ENCODE results near the gene NT5M. TPM values are rescaled to one million over a fixed set of nuclear protein-coding genes. Genes with fewer than 3 reads are reported as not detected.

NT5M gene
- total and polyA plus RNA-seq, 2 donors (not counting 1 experiment from before 2014, with no cell fraction given): 0.37 to 1.2 TPM

DNA sequence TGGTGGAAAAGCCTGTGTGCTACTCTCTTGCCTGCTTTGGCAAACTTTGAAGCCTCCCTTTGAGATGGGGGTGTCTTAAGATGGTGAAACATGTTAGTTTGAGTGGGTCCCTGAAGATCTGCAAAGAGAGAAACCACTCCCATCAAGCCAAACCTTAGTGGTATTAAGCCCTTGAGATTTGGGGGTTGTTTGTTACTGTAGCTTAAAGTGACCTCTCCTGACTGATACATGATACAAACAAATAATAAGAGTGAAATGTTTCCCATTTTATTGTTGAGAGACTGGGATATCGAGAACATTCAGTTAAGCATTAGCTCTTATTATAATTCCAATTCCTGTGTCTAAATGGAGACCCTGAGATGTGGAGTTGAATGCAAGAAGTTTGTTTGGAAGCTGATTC, 63.1 kb downstream of the NT5M start:
- no peak for DNase-seq (ENCODE audit: low read depth in 2 of 2)
- H3K4me2 ChIP-seq (ENCODE audit: extremely low read depth, insufficient read depth, low read length): no peak overlapping the region

DNA sequence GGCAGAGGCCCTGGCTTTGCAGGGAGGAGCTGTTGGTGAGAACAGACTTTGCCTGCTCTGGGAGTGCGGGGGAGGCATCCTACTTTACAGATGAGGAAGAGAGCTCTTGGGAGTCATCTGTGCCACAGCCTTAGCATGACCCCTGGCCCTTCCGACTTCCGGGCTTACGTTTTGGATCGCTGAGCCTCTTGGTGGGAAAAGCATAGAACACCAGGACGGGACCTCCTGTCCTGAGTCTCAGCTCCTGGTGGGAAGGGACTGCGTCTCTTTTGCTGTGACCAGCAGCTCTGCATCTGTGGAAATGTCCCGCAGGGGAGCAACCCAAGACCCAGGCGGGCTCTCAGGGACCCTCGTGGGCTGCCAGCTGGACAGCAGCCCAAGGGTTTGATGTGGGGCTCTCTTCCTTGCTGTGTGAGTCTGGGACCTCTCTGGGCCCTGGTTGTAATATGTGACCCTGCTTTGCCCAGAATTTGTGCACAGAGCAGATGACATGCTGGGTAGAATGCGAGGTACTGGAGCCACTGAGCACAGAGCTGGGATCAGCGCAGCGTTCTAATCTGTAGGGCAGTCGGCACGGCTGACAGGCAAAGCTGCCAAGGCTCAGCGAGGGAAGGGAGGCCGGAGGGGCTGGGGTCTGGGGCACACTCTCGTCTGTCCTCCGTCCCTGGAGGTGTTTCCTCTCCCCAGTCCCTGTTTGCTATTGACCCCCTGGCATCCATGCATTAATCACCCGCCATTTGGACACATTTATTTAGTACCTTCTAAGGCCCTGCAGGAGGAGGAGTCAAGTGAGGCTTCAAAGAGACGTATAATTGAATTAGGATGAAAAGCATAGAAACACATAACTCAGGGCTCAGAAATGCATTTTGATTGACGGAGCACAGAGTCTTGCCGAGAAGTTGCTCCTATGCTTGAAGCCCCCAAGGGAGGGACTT, 64.0 kb downstream of the NT5M start:
- Histone ChIP-seq H3K27me3 (ENCODE audit: control insufficient read depth, insufficient read depth, low read length) (peaks cover 3% of the 10 kb centered on the region), H3K4me1 (ENCODE audit: control insufficient read depth, extremely low read depth, insufficient read depth, low read length) (no peaks in the 10 kb centered on the region), H3K4me3 (replicated peaks in 1 of 4; ENCODE audit: control extremely low read depth in 1 of 4, insufficient read depth in 1 of 4, low read depth in 3 of 4, low read length in 4 of 4) (no peak overlapping the region), H3K9me3 (ENCODE audit: control insufficient read depth, insufficient read depth, low read depth, low read length) (no peaks in the 10 kb centered on the region), H3K36me3 (ENCODE audit: control insufficient read depth, insufficient read depth, low read length) (no peaks in the 10 kb centered on the region), H3K79me2 (ENCODE audit: control insufficient read depth, insufficient read depth, low read length) (no peaks in the 10 kb centered on the region), H3K27ac (ENCODE audit: insufficient read depth, low read length) (no peak overlapping the region), H3K9ac (ENCODE audit: insufficient read depth, low read length) (no peak overlapping the region), H2AFZ (ENCODE audit: low read length) (no peak overlapping the region), H3K4me2 (ENCODE audit: extremely low read depth, insufficient read depth, low read length) (no peak overlapping the region), H4K20me1 (ENCODE audit: control insufficient read depth, extremely low read depth, insufficient read depth, low read length) (no peaks in the 10 kb centered on the region)
- no peak for DNase-seq (ENCODE audit: low read depth in 2 of 2)
- no peak for TF ChIP-seq EZH2 (IDR thresholded peaks at IDR 0.05; ENCODE audit: low read length, missing control alignments)
- TF ChIP-seq, protein P1, sequence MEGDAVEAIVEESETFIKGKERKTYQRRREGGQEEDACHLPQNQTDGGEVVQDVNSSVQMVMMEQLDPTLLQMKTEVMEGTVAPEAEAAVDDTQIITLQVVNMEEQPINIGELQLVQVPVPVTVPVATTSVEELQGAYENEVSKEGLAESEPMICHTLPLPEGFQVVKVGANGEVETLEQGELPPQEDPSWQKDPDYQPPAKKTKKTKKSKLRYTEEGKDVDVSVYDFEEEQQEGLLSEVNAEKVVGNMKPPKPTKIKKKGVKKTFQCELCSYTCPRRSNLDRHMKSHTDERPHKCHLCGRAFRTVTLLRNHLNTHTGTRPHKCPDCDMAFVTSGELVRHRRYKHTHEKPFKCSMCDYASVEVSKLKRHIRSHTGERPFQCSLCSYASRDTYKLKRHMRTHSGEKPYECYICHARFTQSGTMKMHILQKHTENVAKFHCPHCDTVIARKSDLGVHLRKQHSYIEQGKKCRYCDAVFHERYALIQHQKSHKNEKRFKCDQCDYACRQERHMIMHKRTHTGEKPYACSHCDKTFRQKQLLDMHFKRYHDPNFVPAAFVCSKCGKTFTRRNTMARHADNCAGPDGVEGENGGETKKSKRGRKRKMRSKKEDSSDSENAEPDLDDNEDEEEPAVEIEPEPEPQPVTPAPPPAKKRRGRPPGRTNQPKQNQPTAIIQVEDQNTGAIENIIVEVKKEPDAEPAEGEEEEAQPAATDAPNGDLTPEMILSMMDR (conservative IDR thresholded peaks at IDR 0.05 in 1 of 2, IDR thresholded peaks at IDR 0.05 in 1 of 2; ENCODE audit: low read depth in 1 of 2, low read length in 2 of 2): no peak

More for the DNA sequence above, 63.1 kb downstream of the NT5M start:
- Histone ChIP-seq H3K27ac (ENCODE audit: insufficient read depth, low read length) (no peak overlapping the region), H3K4me3 (replicated peaks in 1 of 4; ENCODE audit: control extremely low read depth in 1 of 4, insufficient read depth in 1 of 4, low read depth in 3 of 4, low read length in 4 of 4) (no peak overlapping the region), H3K9ac (ENCODE audit: insufficient read depth, low read length) (no peak overlapping the region), H3K36me3 (ENCODE audit: control insufficient read depth, insufficient read depth, low read length) (no peaks in the 10 kb centered on the region), H3K4me1 (ENCODE audit: control insufficient read depth, extremely low read depth, insufficient read depth, low read length) (no peaks in the 10 kb centered on the region), H3K9me3 (ENCODE audit: control insufficient read depth, insufficient read depth, low read depth, low read length) (no peaks in the 10 kb centered on the region), H4K20me1 (ENCODE audit: control insufficient read depth, extremely low read depth, insufficient read depth, low read length) (no peaks in the 10 kb centered on the region), H3K79me2 (ENCODE audit: control insufficient read depth, insufficient read depth, low read length) (no peaks in the 10 kb centered on the region), H3K27me3 (ENCODE audit: control insufficient read depth, insufficient read depth, low read length) (peaks cover 3% of the 10 kb centered on the region), H2AFZ (ENCODE audit: low read length) (no peak overlapping the region)
- TF ChIP-seq, protein P1 (conservative IDR thresholded peaks at IDR 0.05 in 1 of 2, IDR thresholded peaks at IDR 0.05 in 1 of 2; ENCODE audit: low read depth in 1 of 2, low read length in 2 of 2): no peak
- TF ChIP-seq EZH2 (IDR thresholded peaks at IDR 0.05; ENCODE audit: low read length, missing control alignments): no peak

DNA sequence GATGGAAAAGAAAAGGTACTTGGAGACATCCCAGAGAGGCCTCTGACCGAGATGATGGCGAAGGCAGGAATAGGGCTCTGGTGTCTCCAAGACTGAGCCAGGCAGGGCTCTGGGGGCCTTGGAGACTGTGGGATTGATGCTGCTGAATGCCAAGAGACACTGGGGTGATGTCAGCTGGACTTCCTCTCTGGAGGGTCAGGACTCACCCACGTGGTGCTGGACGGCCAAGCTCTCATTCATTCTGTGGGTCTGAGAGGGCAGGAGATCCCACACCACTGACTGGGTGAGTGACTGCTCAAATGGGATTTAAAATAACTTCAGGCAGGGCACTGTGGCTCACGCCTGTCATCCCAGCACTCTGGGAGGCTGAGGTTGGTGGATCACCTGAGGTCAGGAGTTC, 64.8 kb downstream of the NT5M start:
- DNase-seq (ENCODE audit: low read depth in 2 of 2): no peak
- no peak for TF ChIP-seq EZH2 (IDR thresholded peaks at IDR 0.05; ENCODE audit: low read length, missing control alignments)
- TF ChIP-seq, protein P1 (conservative IDR thresholded peaks at IDR 0.05 in 1 of 2, IDR thresholded peaks at IDR 0.05 in 1 of 2; ENCODE audit: low read depth in 1 of 2, low read length in 2 of 2): no peak
- peaks cover 8% of the 10 kb centered on the region for H3K27me3 ChIP-seq (ENCODE audit: control insufficient read depth, insufficient read depth, low read length)
- H3K27ac ChIP-seq (ENCODE audit: insufficient read depth, low read length): no peak overlapping the region
- H2AFZ ChIP-seq (ENCODE audit: low read length): no peak overlapping the region
- no peak overlapping the region for H3K4me2 ChIP-seq (ENCODE audit: extremely low read depth, insufficient read depth, low read length)
- no peaks in the 10 kb centered on the region for H3K4me1 ChIP-seq (ENCODE audit: control insufficient read depth, extremely low read depth, insufficient read depth, low read length)
- H3K79me2 ChIP-seq (ENCODE audit: control insufficient read depth, insufficient read depth, low read length): no peaks in the 10 kb centered on the region
- H3K4me3 ChIP-seq (replicated peaks in 1 of 4; ENCODE audit: control extremely low read depth in 1 of 4, insufficient read depth in 1 of 4, low read depth in 3 of 4, low read length in 4 of 4): no peak overlapping the region
- H4K20me1 ChIP-seq (ENCODE audit: control insufficient read depth, extremely low read depth, insufficient read depth, low read length): no peaks in the 10 kb centered on the region
- H3K36me3 ChIP-seq (ENCODE audit: control insufficient read depth, insufficient read depth, low read length): no peaks in the 10 kb centered on the region
- H3K9me3 ChIP-seq (ENCODE audit: control insufficient read depth, insufficient read depth, low read depth, low read length): no peaks in the 10 kb centered on the region
- H3K9ac ChIP-seq (ENCODE audit: insufficient read depth, low read length): no peak overlapping the region
